ENCODE data around the gene ALG5.

- TF ChIP-seq EZH2 (IDR thresholded peaks at IDR 0.05), result no peak
- TF ChIP-seq POLR2AphosphoS5 (IDR thresholded peaks at IDR 0.05; ENCODE audit: borderline replicate concordance, low read depth, low read length), result no peak
- TF ChIP-seq FOXP2 (optimal IDR thresholded peaks at IDR 0.05; ENCODE audit: control extremely low read depth, extremely low read length, insufficient read depth), result no peak
Measured at GRCh38 chr13:36950330-36950729, 48.8 kb downstream of the ALG5 start.
